Stomach smooth muscle (tissue), 2 donors: ENCODE measurements around the gene TAGLN3.

Source experiments
- H3K27ac ChIP-seq: one replicate; pipeline ENCODE4 v1.7.0; 2013; ENCODE audit warnings: mild to moderate bottlenecking, low read length, inconsistent platforms
- H3K27me3 ChIP-seq, 2 donors: one replicate each; pipeline ENCODE4 v1.7.0; 2013; ENCODE audit warnings: low read length in 2 of 2; ENCODE audit not compliant: insufficient read depth in 2 of 2, control insufficient read depth in 1 of 2
- H3K36me3 ChIP-seq, 2 donors: one replicate each; pipeline ENCODE4 v1.7.0; 2013; ENCODE audit warnings: low read length in 2 of 2; ENCODE audit not compliant: control insufficient read depth in 2 of 2, insufficient read depth in 2 of 2
- H3K4me1 ChIP-seq: one replicate; pipeline ENCODE4 v1.7.0; 2013; ENCODE audit warnings: low read length; ENCODE audit not compliant: control insufficient read depth, insufficient read depth
- H3K4me3 ChIP-seq, 2 donors: one replicate each; pipeline ENCODE4 v1.7.0; 2013; ENCODE audit warnings: low read length in 2 of 2
- H3K9ac ChIP-seq, 2 donors: one replicate each; pipeline ENCODE4 v1.7.0; 2013; ENCODE audit warnings: low read length in 2 of 2, mild to moderate bottlenecking in 1 of 2
- H3K9me3 ChIP-seq, 2 donors: one replicate each; pipeline ENCODE4 v1.7.0; 2013; ENCODE audit warnings: low read length in 2 of 2; ENCODE audit not compliant: control insufficient read depth in 2 of 2
- donor health status: healthy.
- donor health status: Pancreatic carcinoma.

The TAGLN3 gene

GRCh38 chr3:112000367-112000771 is 1.6 kb downstream of the TAGLN3 start:
- H3K9ac ChIP-seq: no peak overlapping the region
- H3K27ac ChIP-seq: no peak overlapping the region
- peaks cover 10% of the 10 kb centered on the region for H3K4me1 ChIP-seq
- no peaks in the 10 kb centered on the region for H3K36me3 ChIP-seq
- peaks cover 14 to 16% of the 10 kb centered on the region in 2 donors for H3K27me3 ChIP-seq
- no peaks in the 10 kb centered on the region for H3K9me3 ChIP-seq
- no peak overlapping the region for H3K4me3 ChIP-seq

GRCh38 chr3:112000966-112001365 is 2.2 kb downstream of the TAGLN3 start:
- Histone ChIP-seq H3K4me1 (peaks cover 10% of the 10 kb centered on the region), H3K36me3 (no peaks in the 10 kb centered on the region), H3K27me3 (peaks cover 14 to 16% of the 10 kb centered on the region in 2 donors), H3K4me3 (no peak overlapping the region), H3K9ac (no peak overlapping the region), H3K27ac (no peak overlapping the region), H3K9me3 (no peaks in the 10 kb centered on the region)

GRCh38 chr3:112001526-112001925 is 2.8 kb downstream of the TAGLN3 start:
- Histone ChIP-seq H3K36me3 (no peaks in the 10 kb centered on the region), H3K9me3 (no peaks in the 10 kb centered on the region), H3K4me1 (peaks cover 10% of the 10 kb centered on the region), H3K4me3 (no peak overlapping the region), H3K27ac (no peak overlapping the region), H3K9ac (no peak overlapping the region), H3K27me3 (peaks cover 14 to 16% of the 10 kb centered on the region in 2 donors)

GRCh38 chr3:112002096-112002971 is 3.6 kb downstream of the TAGLN3 start:
- Histone ChIP-seq H3K36me3 (no peaks in the 10 kb centered on the region), H3K4me1 (peaks cover 10% of the 10 kb centered on the region), H3K9ac (no peak overlapping the region), H3K27me3 (peaks cover 14 to 16% of the 10 kb centered on the region in 2 donors), H3K9me3 (no peaks in the 10 kb centered on the region), H3K27ac (no peak overlapping the region), H3K4me3 (no peak overlapping the region)

- peaks cover 9% of the 10 kb centered on the region for H3K4me1 ChIP-seq
- H3K36me3 ChIP-seq: no peaks in the 10 kb centered on the region
- H3K27ac ChIP-seq: no peak overlapping the region
- H3K9ac ChIP-seq: no peak overlapping the region
- H3K4me3 ChIP-seq: no peak overlapping the region
- no peaks in the 10 kb centered on the region for H3K9me3 ChIP-seq
- H3K27me3 ChIP-seq: peaks cover 13 to 15% of the 10 kb centered on the region in 2 donors
These were observed 4.8 kb downstream of the TAGLN3 start for GRCh38 chr3:112003321-112004080.

- Histone ChIP-seq H3K9me3 (no peaks in the 10 kb centered on the region), H3K27ac (no peak overlapping the region), H3K4me3 (no peak overlapping the region), H3K36me3 (no peaks in the 10 kb centered on the region), H3K9ac (no peak overlapping the region), H3K4me1 (peaks cover 6% of the 10 kb centered on the region), H3K27me3 (peaks cover 8 to 12% of the 10 kb centered on the region in 2 donors)
These were observed 5.5 kb downstream of the TAGLN3 start for GRCh38 chr3:112004187-112004586.

- Histone ChIP-seq H3K4me3 (no peak overlapping the region), H3K9me3 (no peaks in the 10 kb centered on the region), H3K9ac (no peak overlapping the region), H3K27me3 (peaks cover 4 to 12% of the 10 kb centered on the region in 2 donors), H3K4me1 (peaks cover 2% of the 10 kb centered on the region), H3K27ac (no peak overlapping the region), H3K36me3 (no peaks in the 10 kb centered on the region)
These were observed 5.9 kb downstream of the TAGLN3 start for GRCh38 chr3:112004669-112005068.

GRCh38 chr3:112005091-112005672 is 6.5 kb downstream of the TAGLN3 start:
- peaks cover 2% of the 10 kb centered on the region for H3K4me1 ChIP-seq
- no peaks in the 10 kb centered on the region for H3K36me3 ChIP-seq
- H3K9me3 ChIP-seq: no peaks in the 10 kb centered on the region
- H3K27ac ChIP-seq: no peak overlapping the region
- peaks cover 3 to 8% of the 10 kb centered on the region in 2 donors for H3K27me3 ChIP-seq
- no peak overlapping the region for H3K9ac ChIP-seq
- H3K4me3 ChIP-seq: no peak overlapping the region

- no peak overlapping the region for H3K4me3 ChIP-seq
- H3K36me3 ChIP-seq: no peaks in the 10 kb centered on the region
- peaks cover 2% of the 10 kb centered on the region for H3K4me1 ChIP-seq
- H3K27me3 ChIP-seq: no peaks in the 10 kb centered on the region
- H3K9me3 ChIP-seq: no peaks in the 10 kb centered on the region
- no peak overlapping the region for H3K27ac ChIP-seq
- no peak overlapping the region for H3K9ac ChIP-seq
These were observed 8.9 kb downstream of the TAGLN3 start for GRCh38 chr3:112007633-112008032.

- H3K27ac ChIP-seq: no peak overlapping the region
- no peaks in the 10 kb centered on the region for H3K27me3 ChIP-seq
- H3K9me3 ChIP-seq: no peaks in the 10 kb centered on the region
- H3K4me3 ChIP-seq: no peak overlapping the region
- no peaks in the 10 kb centered on the region for H3K36me3 ChIP-seq
- no peak overlapping the region for H3K9ac ChIP-seq
- peaks cover 5% of the 10 kb centered on the region for H3K4me1 ChIP-seq
These were observed 10.9 kb downstream of the TAGLN3 start for GRCh38 chr3:112009670-112010069.
